Measurements from ENCODE around the gene RAB29. TPM values are rescaled to one million over a fixed set of nuclear protein-coding genes. Genes with fewer than 3 reads are reported as not detected.

The RAB29 gene
- total RNA-seq, 1 experiment from 2014 or later: 7.9 TPM

DNA sequence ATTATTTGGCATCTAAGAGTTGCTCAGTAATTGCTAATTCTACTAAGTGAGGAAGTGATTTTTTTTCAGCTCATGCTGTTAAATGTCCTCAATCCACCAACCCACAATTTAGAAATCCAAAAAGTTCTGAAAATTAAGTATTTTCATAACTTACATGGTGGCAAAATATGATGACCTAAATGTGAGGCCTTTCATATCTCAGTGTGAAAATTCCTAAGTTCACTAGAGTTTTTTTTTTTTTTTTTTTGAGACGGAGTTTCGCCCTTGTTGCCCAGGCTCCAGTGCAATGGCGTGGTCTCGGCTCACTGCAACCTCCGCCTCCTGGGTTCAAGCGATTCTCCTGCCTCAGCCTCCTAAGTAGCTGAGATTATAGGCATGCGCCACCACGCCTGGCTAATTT lies 30.9 kb downstream of the RAB29 start:
- Histone ChIP-seq H3K27ac (ENCODE audit: low read depth, low read length, poor library complexity, severe bottlenecking) (no peak overlapping the region), H3K4me3 (ENCODE audit: low read depth, low read length, poor library complexity, severe bottlenecking) (no peak overlapping the region), H3K9me3 (ENCODE audit: low read depth, low read length, poor library complexity, severe bottlenecking) (no peaks in the 10 kb centered on the region), H3K4me1 (ENCODE audit: insufficient read depth, low read length, poor library complexity, severe bottlenecking) (peaks cover 44% of the 10 kb centered on the region), H3K36me3 (ENCODE audit: insufficient read depth, low read length, poor library complexity, severe bottlenecking) (peaks cover 44% of the 10 kb centered on the region), H3K27me3 (replicated peaks; ENCODE audit: insufficient read depth, low read depth, low read length, poor library complexity) (no peaks in the 10 kb centered on the region)
- no peak for DNase-seq (ENCODE audit: low spot score)
- POLR2A ChIA-PET (ENCODE audit: low non-redundant PET): no interaction called here
- no peak for TF ChIP-seq EZH2 (IDR thresholded peaks at IDR 0.05; ENCODE audit: borderline replicate concordance, low read depth, low read length, poor library complexity, severe bottlenecking)
- no peak for TF ChIP-seq CTCF (conservative IDR thresholded peaks at IDR 0.05; ENCODE audit: low read depth, low read length)
- no TSS peak for BruUV-seq (replicated peaks)
- CTCF ChIA-PET: no interaction called here
- intact Hi-C loops (cut with micrococcal nuclease; ENCODE audit: unreplicated experiment): no loop called here

- Histone ChIP-seq H3K36me3 (ENCODE audit: insufficient read depth, low read length, poor library complexity, severe bottlenecking) (peaks cover 48% of the 10 kb centered on the region), H3K27me3 (replicated peaks; ENCODE audit: insufficient read depth, low read depth, low read length, poor library complexity) (no peaks in the 10 kb centered on the region), H3K27ac (ENCODE audit: low read depth, low read length, poor library complexity, severe bottlenecking) (no peak overlapping the region), H3K4me1 (ENCODE audit: insufficient read depth, low read length, poor library complexity, severe bottlenecking) (peaks cover 44% of the 10 kb centered on the region), H3K4me3 (ENCODE audit: low read depth, low read length, poor library complexity, severe bottlenecking) (no peak overlapping the region), H3K9me3 (ENCODE audit: low read depth, low read length, poor library complexity, severe bottlenecking) (no peaks in the 10 kb centered on the region)
- DNase-seq (ENCODE audit: low spot score): no peak
- TF ChIP-seq EZH2 (IDR thresholded peaks at IDR 0.05; ENCODE audit: borderline replicate concordance, low read depth, low read length, poor library complexity, severe bottlenecking) (no peak), CTCF (conservative IDR thresholded peaks at IDR 0.05; ENCODE audit: low read depth, low read length) (no peak)
- intact Hi-C loops (cut with micrococcal nuclease; ENCODE audit: unreplicated experiment): no loop called here
- CTCF ChIA-PET: no interaction called here
- no TSS peak for BruUV-seq (replicated peaks)
- POLR2A ChIA-PET (ENCODE audit: low non-redundant PET): no interaction called here
Observed at GRCh38 chr1:205743977-205744376, 31.3 kb downstream of the RAB29 start.

DNA sequence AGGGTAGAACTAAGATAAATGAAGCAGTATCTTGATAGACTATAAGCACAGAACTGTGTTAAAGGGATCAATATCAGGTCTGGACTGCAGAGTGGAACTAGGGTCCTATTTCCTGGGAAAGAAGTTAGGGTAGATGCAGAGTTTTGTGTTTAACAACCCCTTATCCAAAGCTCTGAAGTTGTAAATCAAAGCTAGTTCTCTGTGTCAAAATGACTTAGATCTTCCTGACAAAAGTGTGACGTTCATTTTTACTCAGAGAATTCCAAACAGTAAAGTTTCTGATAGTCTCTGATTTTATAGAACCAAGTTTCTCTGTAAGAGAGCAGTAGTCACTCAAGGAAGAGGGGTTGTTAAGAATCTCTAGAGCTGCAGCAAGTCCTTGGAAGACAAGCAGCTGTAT lies 33.6 kb downstream of the RAB29 start:
- BruUV-seq (replicated peaks): no TSS peak
- ChIA-PET POLR2A (ENCODE audit: low non-redundant PET) (interaction anchor here (0.6 kb wide), 1 partner anchor 8 kb away, joined by 6 read pairs; no protein-coding TSS in a partner anchor), CTCF (interaction anchor here (0.6 kb wide), 1 partner anchor 8 kb away, joined by 4 read pairs; no protein-coding TSS in a partner anchor)
- DNase-seq (ENCODE audit: low spot score): no peak
- H3K36me3 ChIP-seq (ENCODE audit: insufficient read depth, low read length, poor library complexity, severe bottlenecking): peaks cover 39% of the 10 kb centered on the region
- TF ChIP-seq CTCF (conservative IDR thresholded peaks at IDR 0.05; ENCODE audit: low read depth, low read length) (no peak), EZH2 (IDR thresholded peaks at IDR 0.05; ENCODE audit: borderline replicate concordance, low read depth, low read length, poor library complexity, severe bottlenecking) (no peak)
- H3K9me3 ChIP-seq (ENCODE audit: low read depth, low read length, poor library complexity, severe bottlenecking): no peaks in the 10 kb centered on the region
- no peaks in the 10 kb centered on the region for H3K27me3 ChIP-seq (replicated peaks; ENCODE audit: insufficient read depth, low read depth, low read length, poor library complexity)
- no peak overlapping the region for H3K4me3 ChIP-seq (ENCODE audit: low read depth, low read length, poor library complexity, severe bottlenecking)
- H3K4me1 ChIP-seq (ENCODE audit: insufficient read depth, low read length, poor library complexity, severe bottlenecking): peaks cover 30% of the 10 kb centered on the region
- intact Hi-C loops (cut with micrococcal nuclease; ENCODE audit: unreplicated experiment): no loop called here
- H3K27ac ChIP-seq (ENCODE audit: low read depth, low read length, poor library complexity, severe bottlenecking): no peak overlapping the region

Data from A673 (cell line).